Esophagus squamous epithelium (tissue), 5 donors: ENCODE measurements around the gene GABBR2. TPM values are rescaled to one million over a fixed set of nuclear protein-coding genes. Genes with fewer than 3 reads are reported as not detected.

Source experiments
- DNase-seq: peaks from one replicate; lab custom pipeline; 2025; lab: John Stamatoyannopoulos, UW
- H3K27ac ChIP-seq, 4 donors: fragments of 200-600 bp; sonication (generic); one replicate each; pipeline ENCODE4 v1.5.1; 2016 to 2019; ENCODE audit warnings: mild to moderate bottlenecking in 1 of 4
- H3K27me3 ChIP-seq, 4 donors: fragments of 200-600 bp; sonication (generic); 1 replicate in 3 of 4; 2 replicates in 1 of 4; pipeline versions ENCODE4 v1.5.1 to v1.6.0; 2017 to 2021; ENCODE audit warnings: antibody characterized with exemption in 1 of 4
- H3K36me3 ChIP-seq, 3 donors: fragments of 200-600 bp; sonication (generic); one replicate each; pipeline ENCODE4 v1.5.1; 2016 to 2019
- H3K4me1 ChIP-seq, 3 donors: fragments of 200-600 bp; sonication (generic); one replicate each; pipeline ENCODE4 v1.5.1; 2017 to 2019
- H3K4me3 ChIP-seq, 4 donors: fragments of 200-600 bp; sonication (generic); 1 replicate in 3 of 4; 2 replicates in 1 of 4; pipeline ENCODE4 v1.5.1; 2016 to 2019; ENCODE audit warnings: mild to moderate bottlenecking in 2 of 4, moderate library complexity in 1 of 4
- H3K9me3 ChIP-seq, 3 donors: fragments of 200-600 bp; sonication (generic); one replicate each; pipeline ENCODE4 v1.5.1; 2016 to 2019
- POLR2A ChIP-seq, 4 donors: fragments of 450-650 bp; IDR thresholded peaks; one replicate each; pipeline ENCODE4 v1.6.1; 2017; ENCODE audit warnings: antibody characterized with exemption in 4 of 4, mild to moderate bottlenecking in 4 of 4, moderate library complexity in 3 of 4
- WGBS, 2 donors: methylation state at CpG; one replicate each; pipeline ENCODE4 v1.1.5; 2018; 5-methylcytosine and 5-hydroxymethylcytosine counted together
- intact Hi-C: fragments of 100-400 bp; cut with DNase I; formaldehyde crosslinking; loops from one replicate; pipeline ENCODE4 v1.15.0; 2022
- total RNA-seq, 4 donors: library from RNA; depleted of rRNA; stranded (reverse); fragments of >200 nt; gene quantifications; one replicate each; pipeline ENCODE4 v1.1.0, GENCODE V29; 2016
- TF ChIP-seq, protein P1 (sequence below), 6 experiments: fragments of 450-650 bp in 4 of 6; fragments of 200-600 bp in 2 of 6; sonication (generic) in 2 of 6; IDR thresholded peaks; one replicate each; pipeline ENCODE4 v1.5.1; 2016 to 2019; ENCODE audit warnings: antibody characterized with exemption in 6 of 6, mild to moderate bottlenecking in 4 of 6, moderate library complexity in 4 of 6
- donor health status: DM: yes; HTN: yes; CAD: no.

GABBR2 gene
- total RNA-seq, 4 donors from 2014 or later = not detected

DNA sequence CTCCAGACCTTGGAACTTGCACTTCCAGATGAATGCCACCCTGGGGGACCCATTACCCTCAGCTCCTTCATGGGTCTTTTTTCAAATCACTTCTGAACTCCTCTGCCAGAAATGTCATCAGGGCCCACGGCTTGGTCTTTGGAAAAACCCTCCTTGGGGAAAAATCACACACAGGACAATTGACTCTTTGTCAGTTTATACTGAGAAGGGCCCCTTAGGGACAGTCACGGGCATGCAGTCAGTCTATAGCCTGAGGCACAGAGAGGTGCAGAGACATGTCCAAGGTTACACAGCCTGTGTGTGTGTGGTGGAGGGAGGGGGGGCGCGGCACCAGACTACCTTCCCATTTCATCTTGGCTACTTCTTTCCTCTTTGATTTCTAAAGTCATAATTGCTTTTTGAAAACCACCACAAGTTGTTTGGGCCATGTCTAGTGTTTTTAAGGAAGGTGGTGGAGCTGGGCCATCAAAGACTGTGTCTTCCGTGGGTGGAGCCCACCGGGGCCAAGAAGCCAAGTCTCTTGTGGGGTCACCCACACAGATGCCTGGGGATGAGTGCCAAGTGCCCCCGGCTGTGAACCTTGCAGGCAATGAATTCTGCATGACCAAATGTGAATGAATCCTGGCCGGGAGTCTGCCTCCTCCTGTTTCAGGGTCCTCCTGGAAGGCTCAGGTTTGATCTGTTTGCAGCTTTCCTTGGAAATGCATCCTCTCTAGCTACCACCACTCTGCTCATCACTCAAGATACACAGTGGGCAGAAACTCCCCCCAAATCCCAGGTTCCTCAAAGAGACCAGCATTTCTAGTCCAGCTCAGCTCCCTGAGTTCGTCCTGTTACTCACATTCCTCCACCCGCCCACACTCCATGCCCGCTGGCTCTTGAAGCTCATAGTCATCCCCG lies 253.2 kb downstream of the GABBR2 start:
- Histone ChIP-seq H3K9me3 (peaks cover 0 to 14% (median 4%) of the 10 kb centered on the region in 3 donors), H3K4me1 (no peaks in the 10 kb centered on the region), H3K4me3 (no peak overlapping the region), H3K27me3 (peaks cover 0 to 24% (median 0%) of the 10 kb centered on the region in 4 donors), H3K27ac (no peak overlapping the region), H3K36me3 (no peaks in the 10 kb centered on the region)
- DNase-seq = no peak
- WGBS, 2 donors = 27 to 44% methylated on average over 10 to 12 of the region's 12 CpGs
- no peak for TF ChIP-seq POLR2A (IDR thresholded peaks at IDR 0.05)
- TF ChIP-seq, protein P1, sequence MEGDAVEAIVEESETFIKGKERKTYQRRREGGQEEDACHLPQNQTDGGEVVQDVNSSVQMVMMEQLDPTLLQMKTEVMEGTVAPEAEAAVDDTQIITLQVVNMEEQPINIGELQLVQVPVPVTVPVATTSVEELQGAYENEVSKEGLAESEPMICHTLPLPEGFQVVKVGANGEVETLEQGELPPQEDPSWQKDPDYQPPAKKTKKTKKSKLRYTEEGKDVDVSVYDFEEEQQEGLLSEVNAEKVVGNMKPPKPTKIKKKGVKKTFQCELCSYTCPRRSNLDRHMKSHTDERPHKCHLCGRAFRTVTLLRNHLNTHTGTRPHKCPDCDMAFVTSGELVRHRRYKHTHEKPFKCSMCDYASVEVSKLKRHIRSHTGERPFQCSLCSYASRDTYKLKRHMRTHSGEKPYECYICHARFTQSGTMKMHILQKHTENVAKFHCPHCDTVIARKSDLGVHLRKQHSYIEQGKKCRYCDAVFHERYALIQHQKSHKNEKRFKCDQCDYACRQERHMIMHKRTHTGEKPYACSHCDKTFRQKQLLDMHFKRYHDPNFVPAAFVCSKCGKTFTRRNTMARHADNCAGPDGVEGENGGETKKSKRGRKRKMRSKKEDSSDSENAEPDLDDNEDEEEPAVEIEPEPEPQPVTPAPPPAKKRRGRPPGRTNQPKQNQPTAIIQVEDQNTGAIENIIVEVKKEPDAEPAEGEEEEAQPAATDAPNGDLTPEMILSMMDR (IDR thresholded peaks at IDR 0.05) = no peak
- intact Hi-C loops = no loop called here

DNA sequence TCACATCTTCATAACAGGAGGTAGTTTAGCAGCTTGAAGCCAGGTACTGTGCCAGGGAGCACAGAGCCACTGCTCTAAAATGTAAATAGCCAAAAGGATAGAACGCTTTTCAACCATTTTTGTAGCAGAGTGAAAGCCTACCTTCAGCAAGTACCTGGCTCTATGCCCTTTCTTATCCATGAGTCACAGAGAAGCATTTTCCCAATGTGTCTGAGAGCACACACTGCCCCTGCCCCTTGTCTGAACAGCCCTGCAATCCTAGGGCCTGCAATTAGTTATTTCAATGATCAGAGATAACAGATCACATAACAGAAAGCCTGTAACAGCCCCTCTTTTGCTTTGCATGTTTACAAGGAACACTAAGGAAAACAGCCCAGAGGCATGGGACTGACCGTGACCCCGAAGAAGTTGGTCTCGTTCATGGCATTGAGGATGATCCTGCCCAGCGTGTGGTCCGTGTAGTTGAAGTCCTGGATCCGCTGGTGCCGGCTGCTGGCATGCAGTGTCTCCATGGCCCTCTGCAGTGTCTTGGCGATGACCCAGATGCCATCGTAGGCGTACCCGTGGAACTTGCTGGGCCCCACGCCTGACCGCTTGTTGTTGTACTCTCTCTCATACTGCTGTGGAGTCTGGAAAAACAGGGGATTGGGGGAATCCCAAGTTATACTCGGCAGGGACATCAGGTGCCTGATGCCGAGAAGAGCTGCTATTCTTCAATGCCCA lies 255.0 kb downstream of the GABBR2 start:
- Histone ChIP-seq H3K9me3 (no peaks in the 10 kb centered on the region), H3K4me3 (no peak overlapping the region), H3K4me1 (no peaks in the 10 kb centered on the region), H3K36me3 (no peaks in the 10 kb centered on the region), H3K27ac (no peak overlapping the region), H3K27me3 (peaks cover 0 to 24% (median 0%) of the 10 kb centered on the region in 4 donors)
- intact Hi-C loops = no loop called here
- 73 to 74% methylated on average over 11 to 15 of the region's 16 CpGs for WGBS, 2 donors
- DNase-seq = no peak
- no peak for TF ChIP-seq POLR2A (IDR thresholded peaks at IDR 0.05)
- TF ChIP-seq, protein P1 (IDR thresholded peaks at IDR 0.05) = no peak

DNA sequence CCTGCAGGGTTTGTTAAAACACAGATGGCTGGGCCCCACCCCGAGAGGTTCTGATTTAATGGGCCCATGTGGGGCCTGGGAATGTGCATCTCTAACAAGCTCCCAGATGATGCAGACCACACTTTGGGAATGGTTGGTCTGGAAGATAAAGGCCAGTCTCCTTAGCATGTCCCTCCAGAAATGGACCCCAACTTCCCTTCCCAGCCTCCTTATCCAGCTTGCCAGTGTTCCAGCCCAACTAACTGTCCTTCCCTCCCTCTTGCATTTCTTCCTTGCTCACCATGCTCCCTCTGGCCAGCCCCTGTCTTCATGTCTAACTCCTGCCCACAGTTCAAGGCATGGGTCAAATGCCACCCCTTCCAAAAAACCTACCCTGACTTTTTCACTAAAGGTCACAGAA lies 257.2 kb downstream of the GABBR2 start:
- DNase-seq = no peak
- no peaks in the 10 kb centered on the region for H3K36me3 ChIP-seq
- intact Hi-C loops = no loop called here
- no peak overlapping the region for H3K27ac ChIP-seq
- H3K4me3 ChIP-seq = no peak overlapping the region
- H3K27me3 ChIP-seq = peaks cover 0 to 6% (median 0%) of the 10 kb centered on the region in 4 donors
- H3K4me1 ChIP-seq = no peaks in the 10 kb centered on the region
- 83 to 100% methylated on average over 1 of the region's 1 CpG for WGBS, 2 donors
- no peak for TF ChIP-seq POLR2A (IDR thresholded peaks at IDR 0.05)
- TF ChIP-seq, protein P1 (IDR thresholded peaks at IDR 0.05) = no peak
- H3K9me3 ChIP-seq = no peaks in the 10 kb centered on the region

DNA sequence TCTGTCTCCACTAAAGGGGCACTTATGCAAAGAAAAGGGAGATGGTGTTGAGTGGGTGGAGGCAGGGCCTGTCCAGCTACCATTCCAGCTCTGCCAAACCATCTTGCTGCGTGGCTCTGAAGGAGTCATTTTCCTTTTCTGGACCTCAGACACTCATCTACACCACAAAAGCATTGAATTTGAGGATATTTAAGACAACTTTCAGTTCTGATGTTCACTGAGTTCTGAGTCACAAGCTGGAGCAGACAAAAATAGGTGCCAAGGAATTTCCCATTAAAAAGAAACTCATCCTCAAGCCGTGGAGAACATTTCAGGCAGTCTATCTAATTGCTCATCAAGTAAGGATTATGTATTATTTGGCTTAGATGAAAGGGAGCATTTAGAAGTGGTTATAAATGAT lies 258.2 kb downstream of the GABBR2 start:
- Histone ChIP-seq H3K27me3 (peaks cover 0 to 4% (median 0%) of the 10 kb centered on the region in 4 donors), H3K4me1 (no peaks in the 10 kb centered on the region), H3K9me3 (no peaks in the 10 kb centered on the region), H3K36me3 (no peaks in the 10 kb centered on the region), H3K4me3 (no peak overlapping the region), H3K27ac (no peak overlapping the region)
- no peak for TF ChIP-seq POLR2A (IDR thresholded peaks at IDR 0.05)
- TF ChIP-seq, protein P1 (IDR thresholded peaks at IDR 0.05) = no peak
- DNase-seq = no peak
- 25 to 62% methylated on average over 2 of the region's 2 CpGs for WGBS, 2 donors
- intact Hi-C loops = no loop called here

DNA sequence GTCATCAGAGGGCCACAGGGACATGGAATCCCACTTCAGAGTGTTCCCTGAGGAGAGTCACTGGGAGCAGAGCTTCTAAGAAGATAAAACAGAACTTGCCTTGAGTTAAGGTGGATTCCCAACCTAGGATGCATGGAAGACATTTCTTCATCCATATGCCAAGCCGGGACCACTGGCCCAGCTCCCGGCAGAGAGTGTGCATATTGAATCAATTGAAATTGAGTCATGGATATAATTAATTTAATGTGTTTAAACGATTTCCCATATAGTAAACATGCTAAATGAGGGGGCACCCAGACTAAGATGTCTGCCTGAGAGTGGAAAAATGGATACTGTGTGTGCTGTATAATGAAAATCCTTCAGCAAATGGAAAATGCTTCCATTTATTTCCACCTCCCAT lies 258.9 kb downstream of the GABBR2 start:
- intact Hi-C loops = no loop called here
- Histone ChIP-seq H3K4me1 (no peaks in the 10 kb centered on the region), H3K27me3 (peaks cover 0 to 5% (median 0%) of the 10 kb centered on the region in 4 donors), H3K36me3 (no peaks in the 10 kb centered on the region), H3K27ac (no peak overlapping the region), H3K9me3 (no peaks in the 10 kb centered on the region), H3K4me3 (no peak overlapping the region)
- TF ChIP-seq, protein P1 (IDR thresholded peaks at IDR 0.05) = no peak
- no peak for TF ChIP-seq POLR2A (IDR thresholded peaks at IDR 0.05)
- DNase-seq = no peak
- 67 to 73% methylated on average over 3 of the region's 3 CpGs for whole genome bisulfite sequencing, 2 donors
